ENCODE results near the gene SPEG. TPM values are rescaled to one million over a fixed set of nuclear protein-coding genes. Genes with fewer than 3 reads are reported as not detected.

Gene SPEG
- total and polyA plus RNA-seq, 2 experiments from 2014 or later: 12.6 to 32.4 TPM

DNA sequence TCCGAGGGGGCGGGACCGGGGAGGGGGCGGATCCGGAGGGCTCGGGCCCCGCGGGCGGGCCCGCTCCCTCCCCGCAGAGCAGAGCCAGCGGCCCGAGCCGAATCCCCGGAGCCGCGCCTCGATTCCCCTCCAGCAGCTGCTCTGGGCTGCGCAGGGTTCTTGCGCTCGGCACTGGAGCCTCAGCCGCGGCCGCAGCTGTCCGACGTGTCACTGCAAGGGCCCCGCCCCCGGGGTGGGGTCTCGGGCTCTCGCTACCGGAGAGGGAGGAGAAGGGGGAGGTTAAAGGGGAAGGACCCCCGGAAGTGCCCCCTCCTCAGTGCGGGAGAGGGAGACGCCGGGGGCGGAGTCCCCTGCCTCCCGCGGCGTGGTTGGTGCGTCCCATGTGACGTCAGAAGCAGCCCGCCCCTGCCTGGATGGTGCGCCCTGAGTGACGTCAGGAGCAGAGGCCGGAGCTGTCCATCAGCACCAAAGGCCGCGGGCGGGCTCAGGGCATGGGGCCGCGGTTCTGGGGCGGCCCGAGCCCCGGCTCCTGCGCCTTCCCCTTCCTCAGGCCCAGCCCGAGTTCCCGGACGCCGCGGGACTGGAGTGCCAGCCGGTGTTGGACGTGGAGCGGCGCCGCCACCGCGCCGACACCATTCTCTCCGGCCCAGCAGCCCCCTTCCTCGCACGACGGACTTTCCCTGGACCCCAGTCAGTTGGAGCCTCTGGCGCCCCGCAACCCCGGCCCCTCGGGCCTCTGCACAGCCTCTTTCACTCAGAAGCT is 109.1 kb downstream of the SPEG start, which contains the start of the genes CHPF and TMEM198:
Gene CHPF, minus strand, starts transcription at position 214 of the 763 bp plus-strand sequence. CDS start 271 bp downstream, outside the sequence.
Gene TMEM198, plus strand, starts transcription at position 433 of the 763 bp plus-strand sequence. CDS start 700 bp downstream, outside the sequence.
- H3K4me3 ChIP-seq: peak within 1 kb of the TSS; percentile 96
- peaks cover 22% of the 10 kb centered on the region for H3K4me1 Mint-ChIP-seq
- ATAC-seq: peak; percentile 72
- peak within 1 kb of the TSS; percentile 99 for H3K4me2 ChIP-seq
- H2AFZ ChIP-seq: peak within 1 kb of the TSS; percentile 90
- peaks cover 15% of the 10 kb centered on the region for H3F3A ChIP-seq (replicated peaks; ENCODE audit: low read depth)
- peaks cover 20% of the 10 kb centered on the region for H4K20me1 ChIP-seq (replicated peaks; ENCODE audit: insufficient read depth)
- H3K4me3 Mint-ChIP-seq: peak within 1 kb of the TSS; percentile 93
- peaks cover 9% of the 10 kb centered on the region for H3K4me1 ChIP-seq (ENCODE audit: insufficient read depth)
- peaks cover 14% of the 10 kb centered on the region for H3K79me2 ChIP-seq (replicated peaks; ENCODE audit: insufficient read depth)
- peaks cover 45% of the 10 kb centered on the region for H3K36me3 Mint-ChIP-seq (ENCODE audit: low read depth)
- TF ChIP-seq CREB1 (CRISPR knock-in tag; IDR thresholded peaks at IDR 0.05; ENCODE audit: low read depth) (peak; percentile 99), REST (IDR thresholded peaks at IDR 0.05; ENCODE audit: unreplicated experiment) (peak; percentile 92), ETS1 (IDR thresholded peaks at IDR 0.05) (0 out of 2 replicates have a peak, but pooled peaks have one; percentile 20), JUNB (IDR thresholded peaks at IDR 0.05; ENCODE audit: unreplicated experiment) (no peak), ZNF114 (CRISPR knock-in tag; IDR thresholded peaks at IDR 0.05) (no peak), POLR2AphosphoS5 (IDR thresholded peaks at IDR 0.05; ENCODE audit: low read depth) (peak; percentile 85)
- H3K36me3 ChIP-seq (ENCODE audit: insufficient read depth): peaks cover 9% of the 10 kb centered on the region
- H3K27me3 ChIP-seq (ENCODE audit: insufficient read depth): peaks cover 9% of the 10 kb centered on the region; the same call in 1 of the 2 replicates
- no peaks in the 10 kb centered on the region; the same call in 2 of the 3 replicates for H3K9me3 Mint-ChIP-seq
- H3K27me3 Mint-ChIP-seq (ENCODE audit: insufficient read depth, low read depth, poor library complexity): peaks cover 28% of the 10 kb centered on the region
- DNase-seq (ENCODE audit: low spot score): peak; percentile 99
- no peaks in the 10 kb centered on the region for H3K9me2 ChIP-seq (ENCODE audit: insufficient read depth)
- peak within 1 kb of the TSS; percentile 59; the same call in 1 of the 2 replicates for H3K27ac ChIP-seq (ENCODE audit: low read depth)
- H3K27ac Mint-ChIP-seq: peak within 1 kb of the TSS; percentile 74

DNA sequence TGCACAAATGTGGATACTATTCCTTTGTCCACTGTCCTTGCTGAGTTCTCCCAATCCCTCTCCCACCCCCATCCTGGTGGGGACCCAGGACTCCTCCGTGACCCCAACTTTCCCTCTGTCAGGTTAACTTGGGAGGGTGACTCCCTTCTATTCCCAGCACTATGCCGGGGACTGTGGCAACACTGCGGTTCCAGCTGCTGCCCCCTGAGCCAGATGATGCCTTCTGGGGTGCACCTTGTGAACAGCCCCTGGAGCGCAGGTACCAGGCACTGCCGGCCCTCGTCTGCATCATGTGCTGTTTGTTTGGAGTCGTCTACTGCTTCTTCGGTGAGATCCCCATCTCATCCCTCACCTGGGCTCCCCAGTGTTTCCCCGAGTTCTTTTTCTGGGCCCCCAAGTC is 109.9 kb downstream of the SPEG start:
- Histone ChIP-seq H4K20me1 (replicated peaks; ENCODE audit: insufficient read depth) (peaks cover 18% of the 10 kb centered on the region), H3K27ac (ENCODE audit: low read depth) (peak overlapping the region; percentile 59; the same call in 1 of the 2 replicates), H3K4me3 (peak overlapping the region; percentile 96), H2AFZ (peak overlapping the region; percentile 90; the same call in 1 of the 2 replicates), H3K4me2 (peak overlapping the region; percentile 95), H3K4me1 (ENCODE audit: insufficient read depth) (peaks cover 9% of the 10 kb centered on the region), H3F3A (replicated peaks; ENCODE audit: low read depth) (peaks cover 12% of the 10 kb centered on the region), H3K9me2 (ENCODE audit: insufficient read depth) (no peaks in the 10 kb centered on the region), H3K79me2 (replicated peaks; ENCODE audit: insufficient read depth) (peaks cover 14% of the 10 kb centered on the region), H3K27me3 (ENCODE audit: insufficient read depth) (peaks cover 9% of the 10 kb centered on the region; the same call in 1 of the 2 replicates), H3K36me3 (ENCODE audit: insufficient read depth) (peaks cover 9% of the 10 kb centered on the region)
- Mint-ChIP-seq H3K9me3 (no peaks in the 10 kb centered on the region; the same call in 2 of the 3 replicates), H3K27me3 (ENCODE audit: insufficient read depth, low read depth, poor library complexity) (peaks cover 20% of the 10 kb centered on the region), H3K4me3 (peak overlapping the region; percentile 90), H3K27ac (no peak overlapping the region), H3K4me1 (peaks cover 20% of the 10 kb centered on the region), H3K36me3 (ENCODE audit: low read depth) (peaks cover 40% of the 10 kb centered on the region)
- no peak for ATAC-seq
- DNase-seq (ENCODE audit: low spot score): no peak
- TF ChIP-seq ZNF462 (CRISPR knock-in tag; IDR thresholded peaks at IDR 0.05) (no peak), JUNB (IDR thresholded peaks at IDR 0.05; ENCODE audit: unreplicated experiment) (no peak), POLR2AphosphoS5 (IDR thresholded peaks at IDR 0.05; ENCODE audit: low read depth) (no peak)

Data from GM23338 (cell line).